ENCODE measurements around the gene UVRAG.

DNA sequence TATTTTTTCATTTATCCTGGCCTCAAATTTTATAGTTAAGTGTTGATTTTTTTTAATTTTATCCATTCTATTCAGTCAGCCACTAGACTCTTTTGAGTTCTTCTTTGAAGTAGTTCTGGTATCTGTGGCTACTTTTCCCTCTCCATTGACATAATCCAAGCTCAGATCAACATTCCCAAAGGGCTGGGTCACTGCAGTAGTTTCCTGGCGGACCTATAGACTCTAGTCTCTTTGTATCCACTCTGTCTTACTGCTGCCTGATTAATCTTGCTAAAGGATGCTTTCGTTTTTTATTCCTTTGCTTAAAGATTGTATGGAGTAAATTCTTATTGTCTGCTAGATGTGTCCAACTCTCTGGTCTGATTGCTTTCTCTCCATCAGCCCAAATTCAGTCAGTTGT, 87.6 kb downstream of the UVRAG start:
- TF ChIP-seq, protein P1, sequence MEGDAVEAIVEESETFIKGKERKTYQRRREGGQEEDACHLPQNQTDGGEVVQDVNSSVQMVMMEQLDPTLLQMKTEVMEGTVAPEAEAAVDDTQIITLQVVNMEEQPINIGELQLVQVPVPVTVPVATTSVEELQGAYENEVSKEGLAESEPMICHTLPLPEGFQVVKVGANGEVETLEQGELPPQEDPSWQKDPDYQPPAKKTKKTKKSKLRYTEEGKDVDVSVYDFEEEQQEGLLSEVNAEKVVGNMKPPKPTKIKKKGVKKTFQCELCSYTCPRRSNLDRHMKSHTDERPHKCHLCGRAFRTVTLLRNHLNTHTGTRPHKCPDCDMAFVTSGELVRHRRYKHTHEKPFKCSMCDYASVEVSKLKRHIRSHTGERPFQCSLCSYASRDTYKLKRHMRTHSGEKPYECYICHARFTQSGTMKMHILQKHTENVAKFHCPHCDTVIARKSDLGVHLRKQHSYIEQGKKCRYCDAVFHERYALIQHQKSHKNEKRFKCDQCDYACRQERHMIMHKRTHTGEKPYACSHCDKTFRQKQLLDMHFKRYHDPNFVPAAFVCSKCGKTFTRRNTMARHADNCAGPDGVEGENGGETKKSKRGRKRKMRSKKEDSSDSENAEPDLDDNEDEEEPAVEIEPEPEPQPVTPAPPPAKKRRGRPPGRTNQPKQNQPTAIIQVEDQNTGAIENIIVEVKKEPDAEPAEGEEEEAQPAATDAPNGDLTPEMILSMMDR (IDR thresholded peaks at IDR 0.05; ENCODE audit: low read length) = no peak
- TF ChIP-seq EZH2 (IDR thresholded peaks at IDR 0.05; ENCODE audit: borderline replicate concordance, low read length) = no peak

Measured in OCI-LY1 (cell line).